Kidney epithelial cell (primary cell): ENCODE data around the gene UQCC3. TPM values are rescaled to one million over a fixed set of nuclear protein-coding genes. Genes with fewer than 3 reads are reported as not detected.

Experiments
- DNase-seq: peaks from one replicate; pipeline ENCODE4 v3.0.0-alpha.2; 2010; ENCODE audit warnings: low read depth
- H3K27me3 ChIP-seq: 2 replicates; pipeline ENCODE4 v1.6.0; 2011; ENCODE audit warnings: low read length; ENCODE audit not compliant: control insufficient read depth, insufficient read depth
- H3K36me3 ChIP-seq: 2 replicates; pipeline ENCODE4 v1.5.1; 2011; ENCODE audit warnings: low read length; ENCODE audit not compliant: control insufficient read depth, insufficient read depth
- H3K4me3 ChIP-seq: 2 replicates; pipeline ENCODE4 v1.5.1; 2011; ENCODE audit warnings: low read depth, mild to moderate bottlenecking, control low read depth, low read length
- CTCF ChIP-seq: IDR thresholded peaks from 2 replicates; pipeline ENCODE4 v1.5.1; 2011; ENCODE audit warnings: mild to moderate bottlenecking, moderate library complexity, low read length, control low read depth, inconsistent platforms; ENCODE audit not compliant: insufficient read depth, poor library complexity, severe bottlenecking
- total RNA-seq: library from RNA; depleted of rRNA; stranded (reverse); fragments of >200 nt; gene quantifications from 2 replicates; pipeline ENCODE4 v1.2.3, GENCODE V29; 2015

Gene UQCC3
- total RNA-seq, 1 donor from 2014 or later: 8.1 TPM

DNA sequence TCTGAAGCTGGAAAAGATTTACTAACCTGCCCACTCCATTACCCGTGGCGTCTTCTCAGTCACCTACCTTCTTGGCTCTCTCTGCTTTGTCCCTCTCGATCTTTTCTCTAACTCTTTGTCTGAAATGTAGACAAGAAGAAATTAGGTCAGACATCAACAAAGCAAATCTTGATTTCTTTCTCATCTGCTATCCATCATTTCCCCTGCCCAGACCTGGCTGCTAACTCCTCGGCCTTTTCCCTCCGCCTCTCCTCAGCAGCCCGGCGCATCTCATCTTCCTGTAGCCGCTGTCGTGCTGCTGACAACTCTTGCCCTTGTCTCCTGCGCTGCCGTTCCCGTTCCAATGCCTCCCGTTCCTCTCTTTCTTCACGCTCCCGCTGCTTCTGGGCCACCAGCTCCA lies 6.2 kb downstream of the UQCC3 start:
- DNase-seq: no peak
- Histone ChIP-seq H3K36me3 (peaks cover 3% of the 10 kb centered on the region), H3K27me3 (no peaks in the 10 kb centered on the region), H3K4me3 (peak overlapping the region; percentile 100)
- TF ChIP-seq CTCF: no peak

DNA sequence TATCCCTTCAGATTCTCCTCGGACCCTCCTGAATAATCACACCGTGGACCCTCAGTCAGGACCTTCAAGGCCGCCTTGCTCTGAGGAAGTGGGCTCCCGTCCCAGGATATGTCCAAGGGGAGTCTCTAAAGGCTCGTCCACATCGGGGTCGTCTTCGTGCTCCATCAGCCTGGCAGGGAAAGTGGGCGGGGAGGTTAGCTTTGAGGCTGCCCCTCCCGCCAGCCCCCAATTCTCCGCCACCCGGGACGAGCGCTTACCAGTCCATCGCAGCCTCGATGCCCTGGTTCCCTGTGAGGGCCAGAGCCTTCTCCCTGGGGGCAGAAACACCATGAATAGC lies 6.9 kb downstream of the UQCC3 start:
- peak overlapping the region; percentile 100 for H3K4me3 ChIP-seq
- TF ChIP-seq CTCF: no peak
- DNase-seq: no peak
- no peaks in the 10 kb centered on the region for H3K27me3 ChIP-seq
- H3K36me3 ChIP-seq: peaks cover 3% of the 10 kb centered on the region

- no peak for DNase-seq
- Histone ChIP-seq H3K4me3 (peak within 1 kb of the TSS; percentile 100), H3K36me3 (peaks cover 3% of the 10 kb centered on the region), H3K27me3 (no peaks in the 10 kb centered on the region)
- TF ChIP-seq CTCF: no peak
Observed at GRCh38 chr11:62678770-62679696, 7.6 kb downstream of the UQCC3 start, which contains the start of gene UBXN1. Gene UBXN1 (minus strand): TSS chr11:62679073. CDS start chr11:62678923, 150 bp downstream.

GRCh38 chr11:62680825-62681240 lies 9.4 kb downstream of the UQCC3 start:
- TF ChIP-seq CTCF: peak; percentile 56

GRCh38 chr11:62682518-62682917 lies 11.0 kb downstream of the UQCC3 start:
- Histone ChIP-seq H3K27me3 (no peaks in the 10 kb centered on the region), H3K4me3 (no peak overlapping the region), H3K36me3 (peaks cover 3% of the 10 kb centered on the region)
- no peak for DNase-seq
- TF ChIP-seq CTCF: no peak

More at GRCh38 chr11:62680825-62681240, 9.4 kb downstream of the UQCC3 start:
- Histone ChIP-seq H3K36me3 (peaks cover 3% of the 10 kb centered on the region), H3K27me3 (no peaks in the 10 kb centered on the region), H3K4me3 (no peak overlapping the region)
- no peak for DNase-seq
